HL-60 (cell line): ENCODE results near the gene SNX7.

ENCODE experiments used
- CTCF ChIP-seq: IDR thresholded peaks from one replicate; pipeline ENCODE4 v1.5.1; 2011; ENCODE audit warnings: low read length, control low read depth, inconsistent platforms; ENCODE audit not compliant: insufficient read depth
- GABPA ChIP-seq: IDR thresholded peaks from 2 replicates; pipeline ENCODE4 v1.6.1; 2012; ENCODE audit warnings: low read depth
- POLR2AphosphoS5 ChIP-seq: IDR thresholded peaks from 2 replicates; pipeline ENCODE4 v1.6.1; 2012; ENCODE audit warnings: low read depth
- SPI1 ChIP-seq: IDR thresholded peaks from 2 replicates; pipeline ENCODE4 v1.6.1; 2012; ENCODE audit warnings: low read depth, mild to moderate bottlenecking, borderline replicate concordance

GRCh38 chr1:98688110-98688739 is 26.7 kb downstream of the SNX7 start:
- TF ChIP-seq CTCF (no peak), POLR2AphosphoS5 (no peak), GABPA (no peak), SPI1 (peak; percentile 39; the same call in 1 of the 2 replicates)
